Thoracic aorta (tissue), 2 donors: ENCODE results near the gene PRKCZ. TPM values are rescaled to one million over a fixed set of nuclear protein-coding genes. Genes with fewer than 3 reads are reported as not detected.

Source experiments
- ATAC-seq: fragments of 150-250 bp; one replicate; pipeline ENCODE4 v1.8.0; 2017; ENCODE audit warnings: low read depth; ENCODE audit not compliant: insufficient number of reproducible peaks, low FRiP score
- DNase-seq: peaks from one replicate; pipeline ENCODE4 v3.0.0-alpha.2; 2020; ENCODE audit warnings: low spot score
- H3K27ac ChIP-seq, 2 donors: fragments of 200-600 bp; sonication (generic); 1 replicate in 1 of 2; 2 replicates in 1 of 2; pipeline ENCODE4 v1.5.1; 2016; ENCODE audit warnings: mild to moderate bottlenecking in 2 of 2, moderate library complexity in 2 of 2
- H3K27me3 ChIP-seq: fragments of 200-600 bp; sonication (generic); replicated peaks from 2 replicates; pipeline ENCODE4 v1.6.0; 2016; ENCODE audit warnings: mild to moderate bottlenecking; ENCODE audit not compliant: insufficient read depth
- H3K36me3 ChIP-seq: fragments of 200-600 bp; sonication (generic); one replicate; pipeline ENCODE4 v1.5.1; 2016
- H3K4me1 ChIP-seq, 2 donors: fragments of 200-600 bp; sonication (generic); 1 replicate in 1 of 2; 2 replicates in 1 of 2; pipeline versions ENCODE4 v1.5.1 to v1.6.0; 2016; ENCODE audit warnings: low read depth in 2 of 2, mild to moderate bottlenecking in 1 of 2; ENCODE audit not compliant: control insufficient read depth in 1 of 2
- H3K4me3 ChIP-seq: fragments of 200-600 bp; sonication (generic); 2 replicates; pipeline ENCODE4 v1.5.1; 2016; ENCODE audit warnings: mild to moderate bottlenecking
- H3K9me3 ChIP-seq: fragments of 200-600 bp; sonication (generic); 2 replicates; pipeline ENCODE4 v1.5.1; 2016
- CTCF ChIP-seq: fragments of 200-600 bp; sonication (generic); IDR thresholded peaks from one replicate; pipeline ENCODE4 v1.5.1; 2019; ENCODE audit warnings: antibody characterized with exemption
- total RNA-seq, 2 donors: library from RNA; depleted of rRNA; stranded (reverse); fragments of >200 nt; gene quantifications; one replicate each; pipeline versions ENCODE4 v1.1.0 to v1.2.3, GENCODE V29; 2016

The PRKCZ gene
- total RNA-seq, 2 donors from 2014 or later = 0.68 TPM; not detected in 1

- Histone ChIP-seq H3K4me3 (no peak overlapping the region), H3K27ac (no peak overlapping the region), H3K27me3 (no peaks in the 10 kb centered on the region), H3K36me3 (no peaks in the 10 kb centered on the region), H3K4me1 (no peaks in the 10 kb centered on the region), H3K9me3 (no peaks in the 10 kb centered on the region)
- ATAC-seq (no peak), DNase-seq (no peak)
- TF ChIP-seq CTCF = no peak
Observed at GRCh38 chr1:2105781-2106524, 55.7 kb downstream of the PRKCZ start.

- DNase-seq (no peak), ATAC-seq (no peak)
- H3K36me3 ChIP-seq = no peaks in the 10 kb centered on the region
- no peak for TF ChIP-seq CTCF
- no peak overlapping the region for H3K4me3 ChIP-seq
- H3K27me3 ChIP-seq = no peaks in the 10 kb centered on the region
- no peaks in the 10 kb centered on the region for H3K9me3 ChIP-seq
- no peak overlapping the region for H3K27ac ChIP-seq
- no peaks in the 10 kb centered on the region for H3K4me1 ChIP-seq
Observed at GRCh38 chr1:2106659-2107405, 56.6 kb downstream of the PRKCZ start.

- no peaks in the 10 kb centered on the region for H3K27me3 ChIP-seq
- DNase-seq (no peak), ATAC-seq (no peak)
- no peak overlapping the region for H3K27ac ChIP-seq
- TF ChIP-seq CTCF = no peak
- H3K4me3 ChIP-seq = no peak overlapping the region
- H3K4me1 ChIP-seq = no peaks in the 10 kb centered on the region
- no peaks in the 10 kb centered on the region for H3K9me3 ChIP-seq
- H3K36me3 ChIP-seq = no peaks in the 10 kb centered on the region
Observed at GRCh38 chr1:2107586-2108212, 57.5 kb downstream of the PRKCZ start.

GRCh38 chr1:2108213-2108876 is 58.1 kb downstream of the PRKCZ start:
- Histone ChIP-seq H3K4me3 (no peak overlapping the region), H3K4me1 (no peaks in the 10 kb centered on the region), H3K27ac (no peak overlapping the region), H3K9me3 (no peaks in the 10 kb centered on the region), H3K27me3 (no peaks in the 10 kb centered on the region), H3K36me3 (no peaks in the 10 kb centered on the region)
- ATAC-seq (no peak), DNase-seq (no peak)
- peak; percentile 24 for TF ChIP-seq CTCF
